Activated T-cell treated with anti-CD3 and anti-CD28 coated beads, Interleukin-2, amount 50 U/mL, for 4 hours (primary cell): ENCODE measurements around the gene CIBAR2. TPM values are rescaled to one million over a fixed set of nuclear protein-coding genes. Genes with fewer than 3 reads are reported as not detected.

ENCODE experiments used
- ATAC-seq, 2 donors: fragments of 200-7000 bp; cut with Tn5 transposase; one replicate each; pipeline ENCODE4 v1.10.0; 2021
- DNase-seq: peaks from one replicate; pipeline ENCODE4 v3.0.0-alpha.2; 2020
- H3K27me3 Mint-ChIP-seq: one replicate; pipeline ENCODE4 v1.8.0; 2021; ENCODE audit warnings: low read depth, mixed read lengths
- H3K36me3 Mint-ChIP-seq: one replicate; pipeline ENCODE4 v1.8.0; 2022; ENCODE audit warnings: mixed read lengths; ENCODE audit not compliant: insufficient read depth
- H3K4me1 Mint-ChIP-seq: one replicate; pipeline ENCODE4 v1.8.0; 2021; ENCODE audit warnings: low read depth, mixed read lengths
- H3K4me3 Mint-ChIP-seq: one replicate; pipeline ENCODE4 v1.8.0; 2021; ENCODE audit warnings: mild to moderate bottlenecking, moderate library complexity, mixed read lengths
- H3K9me3 Mint-ChIP-seq: one replicate; pipeline ENCODE4 v1.8.0; 2021; ENCODE audit warnings: mixed read lengths
- total RNA-seq, 3 donors: library from RNA; stranded (reverse); gene quantifications; one replicate each; pipeline ENCODE4 v1.2.1, GENCODE V29; 2021

Gene CIBAR2
- total RNA-seq, 3 donors from 2014 or later: not detected

DNA sequence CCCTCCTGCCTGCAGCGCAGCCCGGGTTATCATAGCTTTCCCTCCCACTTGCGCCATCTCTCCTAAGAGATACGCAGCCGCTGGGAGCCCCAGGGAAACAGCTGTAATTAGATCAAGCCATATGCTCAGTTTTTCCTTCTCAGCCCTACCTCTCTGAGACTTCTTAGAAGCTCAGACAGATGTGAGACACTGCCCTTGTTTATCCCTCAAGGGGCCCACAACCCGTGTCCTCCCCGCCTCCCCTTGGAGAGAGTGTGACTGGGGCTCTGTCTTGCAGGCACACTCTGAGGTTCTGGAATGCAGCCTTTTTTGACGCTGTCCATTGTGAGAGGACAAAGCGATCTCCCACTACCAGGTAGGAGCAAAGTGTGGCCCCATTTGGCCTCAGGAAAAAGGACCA lies 31.2 kb downstream of the CIBAR2 start:
- Mint-ChIP-seq H3K9me3 (no peaks in the 10 kb centered on the region), H3K27me3 (no peaks in the 10 kb centered on the region), H3K4me1 (peaks cover 8% of the 10 kb centered on the region), H3K4me3 (no peak overlapping the region), H3K36me3 (peaks cover 6% of the 10 kb centered on the region)
- ATAC-seq (no peak), DNase-seq (no peak)

GRCh38 chr16:85079785-85080570 lies 32.3 kb downstream of the CIBAR2 start:
- peaks cover 9% of the 10 kb centered on the region for H3K36me3 Mint-ChIP-seq
- peaks cover 6% of the 10 kb centered on the region for H3K4me1 Mint-ChIP-seq
- H3K4me3 Mint-ChIP-seq: no peak overlapping the region
- no peak for ATAC-seq
- H3K27me3 Mint-ChIP-seq: no peaks in the 10 kb centered on the region
- no peak for DNase-seq
- no peaks in the 10 kb centered on the region for H3K9me3 Mint-ChIP-seq

DNA sequence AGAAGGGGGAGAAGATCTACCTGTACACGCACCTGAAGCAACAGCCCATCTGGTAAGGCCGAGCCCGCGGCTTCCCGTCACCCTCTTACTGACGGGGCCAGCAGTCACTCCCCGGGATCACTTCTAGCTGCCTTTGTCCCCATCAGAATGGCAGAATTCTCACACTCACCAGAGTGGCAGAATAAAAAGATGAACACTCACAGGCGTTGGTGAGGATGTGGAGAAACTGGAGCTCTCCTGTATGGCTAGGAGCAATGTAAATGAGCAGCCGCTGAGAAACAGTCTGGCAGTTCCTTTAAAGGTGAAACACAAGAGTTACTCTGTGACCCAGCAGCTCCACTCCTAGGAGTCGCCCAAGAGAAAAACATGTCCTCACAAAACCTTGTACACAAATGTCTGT lies 33.3 kb downstream of the CIBAR2 start:
- Mint-ChIP-seq H3K9me3 (no peaks in the 10 kb centered on the region), H3K4me1 (peaks cover 6% of the 10 kb centered on the region), H3K36me3 (peaks cover 14% of the 10 kb centered on the region), H3K4me3 (no peak overlapping the region), H3K27me3 (no peaks in the 10 kb centered on the region)
- no peak for DNase-seq
- ATAC-seq: no peak

GRCh38 chr16:85078226-85078625 lies 34.0 kb downstream of the CIBAR2 start:
- ATAC-seq (no peak), DNase-seq (no peak)
- Mint-ChIP-seq H3K4me3 (no peak overlapping the region), H3K36me3 (peaks cover 16% of the 10 kb centered on the region), H3K27me3 (no peaks in the 10 kb centered on the region), H3K9me3 (no peaks in the 10 kb centered on the region), H3K4me1 (peaks cover 1% of the 10 kb centered on the region)

DNA sequence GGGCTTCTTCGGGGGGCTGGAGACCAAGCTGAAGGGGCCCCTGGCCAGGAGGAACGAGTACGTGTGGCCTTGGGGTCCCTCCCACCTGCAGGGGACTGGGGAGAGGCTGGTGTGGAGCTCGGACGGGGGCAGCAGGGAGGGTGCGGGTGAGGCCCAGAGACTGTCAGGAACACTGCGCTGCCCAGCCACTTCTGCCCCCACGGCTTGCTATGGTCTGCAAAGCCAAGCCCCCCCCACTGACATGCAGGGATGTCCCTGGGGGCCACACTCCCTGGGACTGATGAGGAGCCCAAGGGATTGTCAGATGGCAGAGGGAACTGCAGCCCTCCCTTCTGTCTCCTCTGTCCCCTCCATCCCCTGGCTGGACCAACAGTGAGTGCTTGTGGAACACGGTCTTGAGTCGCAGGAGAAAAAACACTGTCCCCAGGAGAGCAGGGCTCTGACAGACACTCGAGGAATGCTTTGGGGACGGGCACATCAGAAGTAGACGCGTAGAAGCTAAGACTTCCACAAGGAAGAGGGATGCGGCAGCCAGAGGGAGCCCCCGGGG lies 34.6 kb downstream of the CIBAR2 start:
- ATAC-seq (no peak), DNase-seq (no peak)
- peaks cover 16% of the 10 kb centered on the region for H3K36me3 Mint-ChIP-seq
- no peak overlapping the region for H3K4me3 Mint-ChIP-seq
- H3K27me3 Mint-ChIP-seq: no peaks in the 10 kb centered on the region
- no peaks in the 10 kb centered on the region for H3K4me1 Mint-ChIP-seq
- no peaks in the 10 kb centered on the region for H3K9me3 Mint-ChIP-seq

GRCh38 chr16:85077039-85077438 lies 35.2 kb downstream of the CIBAR2 start:
- H3K36me3 Mint-ChIP-seq: peaks cover 16% of the 10 kb centered on the region
- no peak for DNase-seq
- ATAC-seq: no peak

DNA sequence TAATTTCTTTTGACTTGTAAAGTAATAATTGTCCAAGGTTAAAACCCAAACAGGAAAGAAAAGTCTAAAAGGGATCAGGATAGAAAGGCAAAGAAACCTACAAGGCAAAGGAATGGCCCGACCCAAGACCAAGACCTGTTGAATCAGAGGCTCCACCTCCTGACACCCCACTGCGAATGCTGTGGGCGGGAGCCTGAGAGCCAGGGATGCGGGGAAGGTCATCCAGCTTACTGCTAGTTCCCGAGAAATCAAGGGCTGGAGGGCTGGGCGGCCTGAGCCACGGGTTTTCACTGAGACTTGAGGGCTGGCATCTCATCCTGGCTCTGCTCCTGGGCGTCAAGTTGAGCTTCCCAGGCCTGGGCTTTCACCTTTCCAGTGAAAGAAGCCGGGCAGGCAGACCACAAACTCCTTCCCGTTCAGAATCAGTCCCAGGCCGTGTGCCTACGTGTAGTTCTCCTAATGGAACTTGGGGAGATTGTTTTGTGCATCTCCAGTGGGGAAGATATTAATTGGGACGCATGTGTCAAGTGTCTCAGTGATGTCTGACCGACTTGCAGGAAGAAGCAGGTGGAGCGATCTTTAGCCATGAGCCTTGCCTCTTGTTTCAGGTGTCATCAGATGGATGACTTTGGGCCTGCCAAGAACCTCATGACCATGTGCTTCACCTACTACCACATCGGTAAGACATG lies 36.9 kb downstream of the CIBAR2 start:
- Mint-ChIP-seq H3K4me1 (no peaks in the 10 kb centered on the region), H3K9me3 (no peaks in the 10 kb centered on the region), H3K36me3 (peaks cover 27% of the 10 kb centered on the region), H3K27me3 (no peaks in the 10 kb centered on the region), H3K4me3 (no peak overlapping the region)
- DNase-seq (no peak), ATAC-seq (no peak)

More at GRCh38 chr16:85077039-85077438, 35.2 kb downstream of the CIBAR2 start:
- no peaks in the 10 kb centered on the region for H3K27me3 Mint-ChIP-seq
- H3K4me1 Mint-ChIP-seq: no peaks in the 10 kb centered on the region
- H3K9me3 Mint-ChIP-seq: no peaks in the 10 kb centered on the region
- no peak overlapping the region for H3K4me3 Mint-ChIP-seq

GRCh38 chr16:85074225-85074914 lies 37.9 kb downstream of the CIBAR2 start:
- H3K4me3 Mint-ChIP-seq: no peak overlapping the region
- H3K4me1 Mint-ChIP-seq: no peaks in the 10 kb centered on the region
- H3K9me3 Mint-ChIP-seq: no peaks in the 10 kb centered on the region
- H3K36me3 Mint-ChIP-seq: peaks cover 28% of the 10 kb centered on the region
- ATAC-seq (no peak), DNase-seq (no peak)
- no peaks in the 10 kb centered on the region for H3K27me3 Mint-ChIP-seq

DNA sequence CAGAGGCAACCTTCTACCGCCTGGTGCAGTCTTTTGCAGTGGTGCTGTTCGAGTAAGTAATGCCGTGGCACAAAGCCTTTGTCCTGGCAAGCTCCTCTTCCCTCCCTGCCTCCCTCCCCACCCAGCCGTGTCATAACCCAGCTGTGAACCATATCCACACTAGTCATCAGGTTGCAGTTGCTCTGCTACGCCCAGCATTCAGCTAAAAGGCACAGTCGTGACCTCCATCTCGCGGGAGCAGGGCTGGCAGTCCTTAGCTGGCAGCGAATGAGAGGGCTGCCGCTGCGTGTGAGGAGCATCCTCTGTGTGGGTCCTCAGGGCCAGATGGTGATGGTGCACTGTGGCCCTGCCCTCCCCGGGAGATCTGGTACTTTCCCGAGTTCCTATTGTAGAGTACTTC lies 39.3 kb downstream of the CIBAR2 start:
- ATAC-seq: no peak
- Mint-ChIP-seq H3K9me3 (no peaks in the 10 kb centered on the region), H3K27me3 (no peaks in the 10 kb centered on the region), H3K4me1 (no peaks in the 10 kb centered on the region), H3K36me3 (peaks cover 26% of the 10 kb centered on the region), H3K4me3 (no peak overlapping the region)
- DNase-seq: no peak

- Mint-ChIP-seq H3K4me1 (no peaks in the 10 kb centered on the region), H3K27me3 (no peaks in the 10 kb centered on the region), H3K9me3 (no peaks in the 10 kb centered on the region), H3K36me3 (peaks cover 26% of the 10 kb centered on the region), H3K4me3 (no peak overlapping the region)
- no peak for DNase-seq
- ATAC-seq: no peak
Measured at GRCh38 chr16:85072076-85072860, 40.0 kb downstream of the CIBAR2 start.

- Mint-ChIP-seq H3K27me3 (no peaks in the 10 kb centered on the region), H3K36me3 (peaks cover 19% of the 10 kb centered on the region), H3K4me3 (no peak overlapping the region), H3K4me1 (no peaks in the 10 kb centered on the region), H3K9me3 (no peaks in the 10 kb centered on the region)
- DNase-seq: no peak
- no peak for ATAC-seq
Measured at GRCh38 chr16:85069171-85069570, 43.1 kb downstream of the CIBAR2 start.

DNA sequence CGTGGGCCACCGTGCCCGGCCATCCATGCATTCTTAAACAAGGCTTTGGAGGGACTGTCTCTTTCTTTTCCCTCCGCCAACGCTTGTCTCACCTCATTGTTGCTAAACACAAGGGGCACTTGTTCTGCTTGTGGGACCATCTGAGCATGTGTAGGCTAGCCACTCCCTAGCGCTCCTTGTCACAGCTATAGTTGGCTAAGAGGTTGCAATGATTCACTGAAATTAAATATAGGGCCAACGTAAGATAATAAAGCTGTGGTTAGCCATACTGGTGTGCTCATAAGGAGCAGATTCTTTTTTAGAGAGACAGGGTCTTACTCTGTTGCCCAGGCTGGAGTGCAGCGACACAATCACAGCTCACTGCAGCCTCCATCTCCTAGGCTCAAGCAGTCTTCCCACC lies 43.5 kb downstream of the CIBAR2 start:
- no peak for DNase-seq
- Mint-ChIP-seq H3K9me3 (no peaks in the 10 kb centered on the region), H3K27me3 (no peaks in the 10 kb centered on the region), H3K4me1 (no peaks in the 10 kb centered on the region), H3K4me3 (no peak overlapping the region), H3K36me3 (peaks cover 18% of the 10 kb centered on the region)
- no peak for ATAC-seq

DNA sequence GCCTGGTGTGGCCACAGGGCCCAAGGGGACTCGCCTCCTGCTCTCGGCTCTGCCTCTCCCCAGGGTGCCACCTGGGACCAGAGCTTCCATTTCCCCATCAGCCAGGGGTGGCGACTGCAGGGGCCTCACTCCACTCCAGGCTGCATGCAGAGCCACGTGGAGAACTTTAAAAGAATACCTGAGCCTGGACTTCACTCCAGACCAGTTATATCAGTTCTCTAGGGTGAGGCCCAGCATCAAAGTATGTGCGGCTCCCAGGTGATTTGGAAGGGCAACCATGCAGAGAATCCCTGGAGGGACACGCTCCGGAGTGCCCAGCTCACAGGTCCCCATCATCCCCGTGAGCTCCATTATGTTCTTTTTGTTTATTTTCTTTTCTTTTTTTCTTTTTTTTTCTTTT lies 44.8 kb downstream of the CIBAR2 start:
- Mint-ChIP-seq H3K4me1 (no peaks in the 10 kb centered on the region), H3K9me3 (no peaks in the 10 kb centered on the region), H3K27me3 (no peaks in the 10 kb centered on the region), H3K36me3 (peaks cover 16% of the 10 kb centered on the region), H3K4me3 (no peak overlapping the region)
- DNase-seq (no peak), ATAC-seq (no peak)

- Mint-ChIP-seq H3K4me1 (peaks cover under 1% of the 10 kb centered on the region), H3K27me3 (no peaks in the 10 kb centered on the region)
Measured at GRCh38 chr16:85067024-85067423, 45.2 kb downstream of the CIBAR2 start.

More at GRCh38 chr16:85067024-85067423, 45.2 kb downstream of the CIBAR2 start:
- Mint-ChIP-seq H3K36me3 (peaks cover 18% of the 10 kb centered on the region), H3K9me3 (no peaks in the 10 kb centered on the region), H3K4me3 (no peak overlapping the region)
- ATAC-seq (no peak), DNase-seq (no peak)
